HEK293T (cell line): ENCODE data around the gene ZDHHC18.

Source experiments
- ARNT ChIP-seq: fragments of 450-650 bp; IDR thresholded peaks from 2 replicates; pipeline ENCODE4 v1.6.1; 2017; ENCODE audit warnings: mild to moderate bottlenecking
- BHLHE40 ChIP-seq: fragments of 450-650 bp; IDR thresholded peaks from 2 replicates; pipeline ENCODE4 v1.6.1; 2016; ENCODE audit warnings: mild to moderate bottlenecking, moderate library complexity, borderline replicate concordance
- ELF4 ChIP-seq: fragments of 450-650 bp; IDR thresholded peaks from 2 replicates; pipeline ENCODE4 v1.6.1; 2017; ENCODE audit warnings: antibody characterized with exemption
- FOXA1 ChIP-seq: fragments of 450-650 bp; IDR thresholded peaks from 2 replicates; pipeline ENCODE4 v1.6.1; 2016; ENCODE audit warnings: mild to moderate bottlenecking
- FOXK2 ChIP-seq: fragments of 450-650 bp; IDR thresholded peaks from 2 replicates; pipeline ENCODE4 v1.6.1; 2016; ENCODE audit warnings: mild to moderate bottlenecking
- FOXM1 ChIP-seq: fragments of 450-650 bp; IDR thresholded peaks from 2 replicates; pipeline ENCODE4 v1.6.1; 2017; ENCODE audit warnings: mild to moderate bottlenecking, borderline replicate concordance
- HDGF ChIP-seq: fragments of 450-650 bp; IDR thresholded peaks from 2 replicates; pipeline ENCODE4 v1.6.1; 2017; ENCODE audit warnings: antibody characterized with exemption, borderline replicate concordance
- LEF1 ChIP-seq: fragments of 450-650 bp; IDR thresholded peaks from 2 replicates; pipeline ENCODE4 v1.6.1; 2017; ENCODE audit warnings: mild to moderate bottlenecking, borderline replicate concordance
- SP1 ChIP-seq: fragments of 450-650 bp; IDR thresholded peaks from 2 replicates; pipeline ENCODE4 v1.6.1; 2017
- SUZ12 ChIP-seq: fragments of 450-650 bp; IDR thresholded peaks from 2 replicates; pipeline ENCODE4 v1.6.1; 2016; ENCODE audit warnings: mild to moderate bottlenecking
- TARDBP ChIP-seq: fragments of 450-650 bp; IDR thresholded peaks from 2 replicates; pipeline ENCODE4 v1.6.1; 2016
- ZNF384 ChIP-seq: fragments of 450-650 bp; IDR thresholded peaks from 2 replicates; pipeline ENCODE4 v1.6.1; 2016

DNA sequence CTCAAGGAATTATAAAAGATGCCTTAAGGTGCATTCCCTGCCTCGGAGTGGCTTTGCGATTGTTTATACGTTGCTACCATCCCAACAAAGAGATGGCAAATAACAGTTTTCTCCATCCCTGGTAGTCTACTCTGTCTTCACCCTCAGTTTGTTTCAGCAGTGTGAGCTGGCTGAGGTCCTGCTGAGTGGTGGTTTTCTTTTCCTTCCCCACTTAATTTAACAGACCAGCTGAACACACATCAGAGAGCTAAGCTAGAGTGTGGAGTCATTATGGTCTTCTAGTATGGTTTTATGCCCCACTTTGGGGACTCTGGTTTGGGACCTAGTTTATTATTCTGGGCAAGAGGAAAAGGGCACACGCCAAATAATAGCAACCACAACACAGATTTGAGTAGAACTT lies 36.6 kb upstream of the ZDHHC18 start:
- TF ChIP-seq FOXK2: no peak
- TF ChIP-seq TARDBP: no peak
- TF ChIP-seq HDGF: no peak
- TF ChIP-seq ELF4: no peak
- no peak for TF ChIP-seq ARNT
- no peak for TF ChIP-seq SP1
- no peak for TF ChIP-seq FOXA1
- no peak for TF ChIP-seq LEF1
- TF ChIP-seq SUZ12: no peak
- TF ChIP-seq ZNF384: no peak
- TF ChIP-seq BHLHE40: no peak
- TF ChIP-seq FOXM1: no peak
